ENCODE results near the gene ENTPD1.

Gene ENTPD1

DNA sequence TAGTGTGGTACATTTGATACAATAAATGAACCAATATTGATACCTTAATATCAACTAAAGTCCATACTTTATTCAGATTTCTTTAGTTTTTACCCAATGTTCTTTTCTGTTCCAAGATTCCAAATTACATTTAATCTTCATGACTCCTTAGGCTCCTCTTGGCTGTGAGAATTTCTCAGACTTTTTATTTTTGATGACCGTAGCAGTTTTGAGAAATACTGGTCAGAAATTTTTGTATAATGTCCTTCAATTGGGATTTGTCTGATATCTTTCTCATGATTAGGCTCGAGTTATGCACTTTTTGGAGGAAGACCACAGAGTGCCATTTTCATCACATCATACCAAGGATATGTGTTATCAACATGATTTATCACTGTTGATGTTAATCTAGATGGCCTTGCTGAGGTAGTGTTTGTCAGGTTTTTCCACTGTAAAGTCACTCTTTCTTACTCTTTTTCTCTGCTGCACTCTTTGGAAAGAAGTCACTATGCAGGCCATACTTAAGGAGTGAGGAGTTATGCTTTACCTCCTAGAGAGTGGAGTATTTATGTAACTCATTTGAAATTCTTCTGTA lies 12.9 kb upstream of the ENTPD1 start:
- in situ Hi-C loops (cut with MboI; ENCODE audit: low pct_unique_long_range_greater_than_20kb, low sequenced_read_pairs, unreplicated experiment), result no loop called here
- no peak for DNase-seq (ENCODE audit: low spot score)
- TF ChIP-seq, protein P1, sequence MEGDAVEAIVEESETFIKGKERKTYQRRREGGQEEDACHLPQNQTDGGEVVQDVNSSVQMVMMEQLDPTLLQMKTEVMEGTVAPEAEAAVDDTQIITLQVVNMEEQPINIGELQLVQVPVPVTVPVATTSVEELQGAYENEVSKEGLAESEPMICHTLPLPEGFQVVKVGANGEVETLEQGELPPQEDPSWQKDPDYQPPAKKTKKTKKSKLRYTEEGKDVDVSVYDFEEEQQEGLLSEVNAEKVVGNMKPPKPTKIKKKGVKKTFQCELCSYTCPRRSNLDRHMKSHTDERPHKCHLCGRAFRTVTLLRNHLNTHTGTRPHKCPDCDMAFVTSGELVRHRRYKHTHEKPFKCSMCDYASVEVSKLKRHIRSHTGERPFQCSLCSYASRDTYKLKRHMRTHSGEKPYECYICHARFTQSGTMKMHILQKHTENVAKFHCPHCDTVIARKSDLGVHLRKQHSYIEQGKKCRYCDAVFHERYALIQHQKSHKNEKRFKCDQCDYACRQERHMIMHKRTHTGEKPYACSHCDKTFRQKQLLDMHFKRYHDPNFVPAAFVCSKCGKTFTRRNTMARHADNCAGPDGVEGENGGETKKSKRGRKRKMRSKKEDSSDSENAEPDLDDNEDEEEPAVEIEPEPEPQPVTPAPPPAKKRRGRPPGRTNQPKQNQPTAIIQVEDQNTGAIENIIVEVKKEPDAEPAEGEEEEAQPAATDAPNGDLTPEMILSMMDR (IDR thresholded peaks at IDR 0.05; ENCODE audit: extremely low read depth, insufficient read depth, missing control alignments), result no peak

DNA sequence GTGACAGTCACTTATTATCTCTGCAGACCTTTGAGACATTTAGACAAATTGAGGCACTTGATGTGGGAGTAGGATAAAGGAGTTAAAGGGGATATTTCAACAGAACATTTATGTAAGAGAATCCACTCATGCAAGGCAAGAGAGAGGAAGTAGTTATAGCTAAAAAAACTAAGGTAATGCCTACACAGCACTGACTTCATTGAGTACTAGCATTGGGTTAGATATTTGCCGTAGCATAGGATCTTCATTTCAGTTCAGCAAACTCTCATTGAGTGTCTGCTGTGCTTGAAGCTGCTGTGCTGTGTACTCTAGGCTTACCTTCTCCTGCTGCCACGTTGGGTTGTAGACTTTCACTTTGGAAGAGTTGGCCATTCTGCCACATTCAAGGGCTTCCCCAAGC lies 10.5 kb upstream of the ENTPD1 start:
- in situ Hi-C loops (cut with MboI; ENCODE audit: low pct_unique_long_range_greater_than_20kb, low sequenced_read_pairs, unreplicated experiment), result no loop called here
- peak; percentile 44 for DNase-seq (ENCODE audit: low spot score)
- TF ChIP-seq, protein P1 (IDR thresholded peaks at IDR 0.05; ENCODE audit: extremely low read depth, insufficient read depth, missing control alignments), result no peak

DNA sequence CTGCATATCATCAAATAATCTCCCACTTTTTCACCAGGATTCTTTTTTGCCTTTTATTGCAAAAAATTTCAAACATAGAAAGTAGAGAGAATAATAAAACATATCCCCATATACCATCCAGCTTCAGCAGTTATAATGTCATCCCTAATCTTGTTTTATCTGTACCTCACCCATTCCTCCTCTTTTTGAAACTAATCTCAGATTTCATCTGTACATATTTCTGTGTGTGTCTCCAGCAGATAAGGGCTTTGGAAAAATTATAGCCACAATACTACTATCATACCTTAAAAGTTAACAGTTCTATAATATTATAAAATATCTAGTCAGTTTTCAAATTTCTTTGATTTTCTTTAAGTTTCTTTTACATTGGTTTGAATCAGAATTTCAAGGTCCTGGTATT lies 7.6 kb upstream of the ENTPD1 start:
- in situ Hi-C loops (cut with MboI; ENCODE audit: low pct_unique_long_range_greater_than_20kb, low sequenced_read_pairs, unreplicated experiment), result no loop called here
- DNase-seq (ENCODE audit: low spot score), result no peak
- TF ChIP-seq, protein P1 (IDR thresholded peaks at IDR 0.05; ENCODE audit: extremely low read depth, insufficient read depth, missing control alignments), result no peak

DNA sequence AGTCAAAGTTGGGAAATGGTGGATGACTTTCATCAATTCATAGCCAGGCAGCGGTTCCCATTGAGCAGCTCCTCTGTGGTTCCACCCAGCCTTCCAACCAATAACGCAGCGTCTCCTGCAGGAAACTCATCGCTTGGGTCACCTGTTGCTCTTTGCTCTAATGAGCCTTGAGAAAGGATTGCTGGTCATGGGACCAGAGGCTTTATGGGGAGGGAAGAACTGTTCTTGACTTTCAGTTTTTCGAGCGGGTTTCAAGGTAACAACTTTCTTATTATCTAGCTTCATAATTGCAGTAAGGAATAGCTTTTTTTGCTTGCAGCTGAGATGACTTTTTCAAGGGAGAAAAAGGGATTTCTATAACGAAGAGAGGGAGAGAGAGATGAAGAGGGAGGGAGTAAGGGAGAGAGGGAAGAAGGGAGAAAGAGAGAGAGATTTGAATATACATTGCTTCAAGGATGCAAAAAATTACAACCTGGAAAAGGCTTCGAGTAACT lies 405 bp upstream of the ENTPD1 start:
- in situ Hi-C loops (cut with MboI; ENCODE audit: low pct_unique_long_range_greater_than_20kb, low sequenced_read_pairs, unreplicated experiment), result loop anchor here (10.0 kb wide), 1 partner anchor 89 kb away; no protein-coding TSS in a partner anchor
- DNase-seq (ENCODE audit: low spot score), result peak; percentile 59
- TF ChIP-seq, protein P1 (IDR thresholded peaks at IDR 0.05; ENCODE audit: extremely low read depth, insufficient read depth, missing control alignments), result no peak

DNA sequence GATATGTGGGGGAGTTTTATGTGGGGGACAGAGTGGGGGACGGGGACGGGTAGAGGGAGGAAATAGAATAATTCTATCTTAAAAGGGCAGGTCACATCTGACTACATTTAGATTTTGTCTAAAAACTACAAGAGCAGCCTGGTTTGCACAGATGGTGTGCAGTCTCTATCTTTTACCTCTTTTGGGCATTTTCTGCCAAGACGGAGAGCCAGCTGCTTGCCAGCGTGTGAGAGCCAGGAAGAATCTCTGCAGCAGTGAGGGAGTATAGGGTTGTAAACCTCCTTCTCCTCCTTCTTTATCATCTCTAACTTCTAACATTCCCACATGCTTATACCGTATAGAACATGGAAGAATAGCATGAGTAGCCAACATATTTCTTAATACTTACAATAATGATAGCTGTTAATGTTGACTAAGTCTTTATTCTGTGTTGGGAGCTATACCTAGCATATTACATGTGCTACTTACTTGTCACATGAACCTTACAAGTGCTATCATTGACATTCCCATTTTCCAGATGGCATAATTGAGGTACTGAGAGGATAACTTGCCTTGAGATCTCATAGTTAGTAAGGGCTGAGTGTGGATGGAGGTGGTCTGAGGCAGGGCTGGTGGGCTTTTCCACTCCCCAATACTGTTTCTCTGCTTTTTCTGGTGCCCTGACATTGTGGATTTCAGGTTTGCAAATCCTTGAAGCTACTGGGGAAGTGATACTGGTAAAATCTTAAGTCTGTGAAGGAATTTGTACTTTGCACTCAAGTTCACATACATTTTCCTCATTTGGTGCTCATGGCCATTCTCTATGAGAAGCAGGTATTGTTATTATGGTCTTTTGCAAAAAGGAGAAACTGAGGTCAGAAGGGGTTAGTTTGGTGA lies 1.1 kb downstream of the ENTPD1 start:
- no peak for DNase-seq (ENCODE audit: low spot score)
- TF ChIP-seq, protein P1 (IDR thresholded peaks at IDR 0.05; ENCODE audit: extremely low read depth, insufficient read depth, missing control alignments), result no peak
- in situ Hi-C loops (cut with MboI; ENCODE audit: low pct_unique_long_range_greater_than_20kb, low sequenced_read_pairs, unreplicated experiment), result loop anchor here (10.0 kb wide), 1 partner anchor 88 kb away; no protein-coding TSS in a partner anchor

DNA sequence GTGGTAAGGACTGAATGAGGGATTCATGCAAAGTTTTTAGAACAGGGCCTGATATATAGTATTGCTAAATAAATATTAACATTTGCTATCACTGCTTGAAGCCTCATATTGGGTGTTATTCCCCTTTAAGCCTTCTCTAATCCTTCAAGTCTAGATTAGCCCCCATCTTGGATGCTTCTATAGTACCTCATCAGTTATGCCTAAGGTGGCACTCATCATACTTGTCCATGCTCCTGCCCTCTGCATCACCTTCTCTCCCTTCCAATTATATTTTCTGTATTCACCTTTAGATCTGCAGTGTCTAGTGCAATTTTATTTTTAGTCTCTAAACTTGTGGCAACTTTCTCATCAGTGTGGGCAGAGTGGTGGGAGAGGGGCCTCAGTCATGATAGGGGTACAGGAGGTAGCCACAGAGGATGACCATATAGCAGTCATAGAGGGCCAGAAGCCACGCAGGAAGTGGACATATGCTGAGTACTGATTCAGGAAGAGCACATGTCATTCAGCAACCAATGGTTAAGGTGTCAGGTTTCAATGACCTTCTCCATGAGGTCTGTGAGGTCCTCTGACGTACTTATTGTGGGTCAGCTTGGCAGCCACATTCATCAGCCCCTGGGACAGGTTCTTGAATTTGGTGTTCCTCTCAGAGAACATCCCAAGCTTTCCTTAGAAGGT lies 2.5 kb downstream of the ENTPD1 start:
- in situ Hi-C loops (cut with MboI; ENCODE audit: low pct_unique_long_range_greater_than_20kb, low sequenced_read_pairs, unreplicated experiment), result loop anchor here (10.0 kb wide), 1 partner anchor 86 kb away; no protein-coding TSS in a partner anchor
- TF ChIP-seq, protein P1 (IDR thresholded peaks at IDR 0.05; ENCODE audit: extremely low read depth, insufficient read depth, missing control alignments), result no peak
- peak; percentile 44 for DNase-seq (ENCODE audit: low spot score)

Data from GM13977 (cell line).